ENCODE data around the gene DTNB.
A peak's percentile ranks its signal among the peaks of the same experiment; 100 is the strongest.
"Not testable (repeated sequence)": the region's sequence is repeated elsewhere in the genome, so short reads cannot be mapped to it uniquely, and the experiment has no call there.

The DTNB gene

GRCh38 chr2:25682082-25682481 is 8.7 kb upstream of the DTNB start:
- DNase-seq, result no peak

GRCh38 chr2:25677877-25678276 is 4.5 kb upstream of the DTNB start:
- DNase-seq, result no peak

- DNase-seq, result no peak
Measured at GRCh38 chr2:25674077-25674362, 643 bp upstream of the DTNB start.

- peak; percentile 68 for DNase-seq
Measured at GRCh38 chr2:25672494-25673299, 680 bp downstream of the DTNB start.

- DNase-seq, result no peak
Measured at GRCh38 chr2:25671622-25672021, 1.8 kb downstream of the DTNB start.

- DNase-seq, result no peak
Measured at GRCh38 chr2:25669520-25669919, 3.9 kb downstream of the DTNB start.

- no peak for DNase-seq
Measured at GRCh38 chr2:25666218-25666617, 7.2 kb downstream of the DTNB start.

- not testable (repeated sequence) for DNase-seq
Measured at GRCh38 chr2:25665429-25665828, 7.9 kb downstream of the DTNB start.

GRCh38 chr2:25664965-25665307 is 8.4 kb downstream of the DTNB start:
- DNase-seq, result no peak

GRCh38 chr2:25664183-25664964 is 9.0 kb downstream of the DTNB start:
- peak; percentile 11 for DNase-seq

- DNase-seq, result no peak
Measured at GRCh38 chr2:25655316-25655715, 18.1 kb downstream of the DTNB start.

GRCh38 chr2:25654801-25655200 is 18.6 kb downstream of the DTNB start:
- no peak for DNase-seq

GRCh38 chr2:25651782-25652455 is 21.5 kb downstream of the DTNB start:
- DNase-seq, result no peak

- DNase-seq, result no peak
Measured at GRCh38 chr2:25651066-25651465, 22.3 kb downstream of the DTNB start.

GRCh38 chr2:25650256-25650655 is 23.1 kb downstream of the DTNB start:
- no peak for DNase-seq

GRCh38 chr2:25649786-25650185 is 23.6 kb downstream of the DTNB start:
- DNase-seq, result no peak

GRCh38 chr2:25642298-25642697 is 31.1 kb downstream of the DTNB start:
- no peak for DNase-seq

GRCh38 chr2:25639696-25640095 is 33.7 kb downstream of the DTNB start:
- DNase-seq, result no peak

GRCh38 chr2:25639131-25639530 is 34.2 kb downstream of the DTNB start:
- no peak for DNase-seq

- DNase-seq, result no peak
Measured at GRCh38 chr2:25635797-25636196, 37.6 kb downstream of the DTNB start.

GRCh38 chr2:25633801-25634200 is 39.6 kb downstream of the DTNB start:
- DNase-seq, result not testable (repeated sequence)

- DNase-seq, result no peak
Measured at GRCh38 chr2:25632396-25632795, 41.0 kb downstream of the DTNB start.

- no peak for DNase-seq
Measured at GRCh38 chr2:25624635-25625034, 48.7 kb downstream of the DTNB start.

- DNase-seq, result no peak
Measured at GRCh38 chr2:25623361-25623760, 50.0 kb downstream of the DTNB start.

Measured in CD4-positive, alpha-beta T cell treated with Interleukin-4 for 4 hours (primary cell).